ENCODE data around the gene IQGAP3. TPM values are rescaled to one million over a fixed set of nuclear protein-coding genes. Genes with fewer than 3 reads are reported as not detected.

Gene IQGAP3
- polyA plus RNA-seq, 1 donor from 2014 or later: not detected

DNA sequence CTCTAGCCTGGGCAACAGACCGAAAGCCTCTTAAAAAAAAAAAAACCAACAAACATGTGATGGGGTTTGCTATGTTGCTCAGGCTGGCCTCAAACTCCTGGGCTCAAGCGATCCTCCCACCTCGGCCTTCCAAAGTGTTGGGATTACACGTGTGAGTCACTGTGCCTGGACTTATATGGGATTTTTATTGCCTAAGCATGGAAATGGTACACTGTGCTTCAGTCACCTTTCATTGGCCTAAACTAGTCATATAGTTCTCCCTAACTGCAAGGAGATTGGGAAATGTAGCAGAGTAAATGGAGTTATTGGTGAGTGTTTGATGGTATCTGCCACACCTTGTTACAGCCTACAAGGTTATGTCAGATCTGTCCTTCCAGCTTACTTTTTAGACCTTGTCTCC is 54.6 kb downstream of the IQGAP3 start:
- Histone ChIP-seq H3K36me3 (ENCODE audit: insufficient read depth, low read length) (no peaks in the 10 kb centered on the region), H3K27ac (ENCODE audit: low read length) (no peak overlapping the region), H3K9ac (ENCODE audit: low read length) (no peak overlapping the region), H3K27me3 (ENCODE audit: insufficient read depth, low read depth, low read length) (no peaks in the 10 kb centered on the region), H4K20me1 (ENCODE audit: insufficient read depth) (no peaks in the 10 kb centered on the region), H3F3A (ENCODE audit: insufficient read depth, low read length, poor library complexity, severe bottlenecking) (no peaks in the 10 kb centered on the region), H3K4me2 (ENCODE audit: low read length) (no peak overlapping the region), H2AFZ (ENCODE audit: low read depth, low read length) (no peak overlapping the region), H3K9me3 (ENCODE audit: low read length) (no peaks in the 10 kb centered on the region), H3K4me3 (ENCODE audit: low read length) (no peak overlapping the region), H3K9me2 (ENCODE audit: insufficient read depth, low read length) (no peaks in the 10 kb centered on the region), H3K79me2 (replicated peaks; ENCODE audit: insufficient read depth, low read length) (no peaks in the 10 kb centered on the region)
- no peak for TF ChIP-seq POLR2AphosphoS5 (IDR thresholded peaks at IDR 0.05)
- TF ChIP-seq, protein P1, sequence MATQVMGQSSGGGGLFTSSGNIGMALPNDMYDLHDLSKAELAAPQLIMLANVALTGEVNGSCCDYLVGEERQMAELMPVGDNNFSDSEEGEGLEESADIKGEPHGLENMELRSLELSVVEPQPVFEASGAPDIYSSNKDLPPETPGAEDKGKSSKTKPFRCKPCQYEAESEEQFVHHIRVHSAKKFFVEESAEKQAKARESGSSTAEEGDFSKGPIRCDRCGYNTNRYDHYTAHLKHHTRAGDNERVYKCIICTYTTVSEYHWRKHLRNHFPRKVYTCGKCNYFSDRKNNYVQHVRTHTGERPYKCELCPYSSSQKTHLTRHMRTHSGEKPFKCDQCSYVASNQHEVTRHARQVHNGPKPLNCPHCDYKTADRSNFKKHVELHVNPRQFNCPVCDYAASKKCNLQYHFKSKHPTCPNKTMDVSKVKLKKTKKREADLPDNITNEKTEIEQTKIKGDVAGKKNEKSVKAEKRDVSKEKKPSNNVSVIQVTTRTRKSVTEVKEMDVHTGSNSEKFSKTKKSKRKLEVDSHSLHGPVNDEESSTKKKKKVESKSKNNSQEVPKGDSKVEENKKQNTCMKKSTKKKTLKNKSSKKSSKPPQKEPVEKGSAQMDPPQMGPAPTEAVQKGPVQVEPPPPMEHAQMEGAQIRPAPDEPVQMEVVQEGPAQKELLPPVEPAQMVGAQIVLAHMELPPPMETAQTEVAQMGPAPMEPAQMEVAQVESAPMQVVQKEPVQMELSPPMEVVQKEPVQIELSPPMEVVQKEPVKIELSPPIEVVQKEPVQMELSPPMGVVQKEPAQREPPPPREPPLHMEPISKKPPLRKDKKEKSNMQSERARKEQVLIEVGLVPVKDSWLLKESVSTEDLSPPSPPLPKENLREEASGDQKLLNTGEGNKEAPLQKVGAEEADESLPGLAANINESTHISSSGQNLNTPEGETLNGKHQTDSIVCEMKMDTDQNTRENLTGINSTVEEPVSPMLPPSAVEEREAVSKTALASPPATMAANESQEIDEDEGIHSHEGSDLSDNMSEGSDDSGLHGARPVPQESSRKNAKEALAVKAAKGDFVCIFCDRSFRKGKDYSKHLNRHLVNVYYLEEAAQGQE (IDR thresholded peaks at IDR 0.05; ENCODE audit: borderline replicate concordance): no peak
- TF ChIP-seq SMC3 (conservative IDR thresholded peaks at IDR 0.05; ENCODE audit: poor library complexity): no peak
- no peak for TF ChIP-seq EZH2 (IDR thresholded peaks at IDR 0.05; ENCODE audit: borderline replicate concordance, insufficient read depth, low read length, poor library complexity, severe bottlenecking)
- no peak for TF ChIP-seq MXI1 (conservative IDR thresholded peaks at IDR 0.05; ENCODE audit: poor library complexity, severe bottlenecking)
- TF ChIP-seq EP300 (conservative IDR thresholded peaks at IDR 0.05; ENCODE audit: poor library complexity, severe bottlenecking): no peak
- no peak for TF ChIP-seq TAF1 (IDR thresholded peaks at IDR 0.05; ENCODE audit: low read depth)
- TF ChIP-seq, protein P2, sequence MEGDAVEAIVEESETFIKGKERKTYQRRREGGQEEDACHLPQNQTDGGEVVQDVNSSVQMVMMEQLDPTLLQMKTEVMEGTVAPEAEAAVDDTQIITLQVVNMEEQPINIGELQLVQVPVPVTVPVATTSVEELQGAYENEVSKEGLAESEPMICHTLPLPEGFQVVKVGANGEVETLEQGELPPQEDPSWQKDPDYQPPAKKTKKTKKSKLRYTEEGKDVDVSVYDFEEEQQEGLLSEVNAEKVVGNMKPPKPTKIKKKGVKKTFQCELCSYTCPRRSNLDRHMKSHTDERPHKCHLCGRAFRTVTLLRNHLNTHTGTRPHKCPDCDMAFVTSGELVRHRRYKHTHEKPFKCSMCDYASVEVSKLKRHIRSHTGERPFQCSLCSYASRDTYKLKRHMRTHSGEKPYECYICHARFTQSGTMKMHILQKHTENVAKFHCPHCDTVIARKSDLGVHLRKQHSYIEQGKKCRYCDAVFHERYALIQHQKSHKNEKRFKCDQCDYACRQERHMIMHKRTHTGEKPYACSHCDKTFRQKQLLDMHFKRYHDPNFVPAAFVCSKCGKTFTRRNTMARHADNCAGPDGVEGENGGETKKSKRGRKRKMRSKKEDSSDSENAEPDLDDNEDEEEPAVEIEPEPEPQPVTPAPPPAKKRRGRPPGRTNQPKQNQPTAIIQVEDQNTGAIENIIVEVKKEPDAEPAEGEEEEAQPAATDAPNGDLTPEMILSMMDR (IDR thresholded peaks at IDR 0.05; ENCODE audit: poor library complexity, severe bottlenecking): no peak
- no peak for TF ChIP-seq RAD21 (conservative IDR thresholded peaks at IDR 0.05)

DNA sequence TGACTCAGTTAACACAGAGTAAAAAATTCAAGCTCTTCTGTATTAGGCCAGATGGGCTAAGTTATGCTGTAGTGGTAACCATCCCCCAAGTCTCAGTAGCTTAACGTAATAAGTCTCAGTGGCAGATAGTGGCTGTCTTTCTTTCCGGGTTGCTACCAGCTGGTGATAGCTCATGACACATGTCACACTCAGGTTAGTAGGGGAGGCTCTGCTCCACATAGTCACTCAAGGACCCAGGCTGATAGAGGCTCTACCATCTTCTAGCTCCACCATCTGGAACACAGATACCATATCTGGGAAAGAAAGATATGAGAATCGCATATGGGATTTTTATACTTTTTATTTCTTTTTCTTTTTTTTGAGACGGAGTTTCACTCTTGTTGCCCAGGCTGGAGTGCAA is 55.5 kb downstream of the IQGAP3 start:
- Histone ChIP-seq H3K9ac (ENCODE audit: low read length) (no peak overlapping the region), H4K20me1 (ENCODE audit: insufficient read depth) (no peaks in the 10 kb centered on the region), H3K4me3 (ENCODE audit: low read length) (no peak overlapping the region), H3K79me2 (replicated peaks; ENCODE audit: insufficient read depth, low read length) (no peaks in the 10 kb centered on the region), H3K4me2 (ENCODE audit: low read length) (no peak overlapping the region), H3K9me2 (ENCODE audit: insufficient read depth, low read length) (no peaks in the 10 kb centered on the region), H3K9me3 (ENCODE audit: low read length) (no peaks in the 10 kb centered on the region), H3K27me3 (ENCODE audit: insufficient read depth, low read depth, low read length) (no peaks in the 10 kb centered on the region), H3K36me3 (ENCODE audit: insufficient read depth, low read length) (no peaks in the 10 kb centered on the region), H3K27ac (ENCODE audit: low read length) (no peak overlapping the region), H2AFZ (ENCODE audit: low read depth, low read length) (no peak overlapping the region), H3F3A (ENCODE audit: insufficient read depth, low read length, poor library complexity, severe bottlenecking) (no peaks in the 10 kb centered on the region)
- TF ChIP-seq, protein P1 (IDR thresholded peaks at IDR 0.05; ENCODE audit: borderline replicate concordance): no peak
- TF ChIP-seq EP300 (conservative IDR thresholded peaks at IDR 0.05; ENCODE audit: poor library complexity, severe bottlenecking): no peak
